Stimulated activated CD8-positive, alpha-beta memory T cell treated with anti-CD3 and anti-CD28 coated beads, Interleukin-4, amount 100 ng/mL, for 1 hour (primary cell): ENCODE measurements around the gene VPS37B.

Source experiments
- DNase-seq, 2 donors: peaks; one replicate each; pipeline ENCODE4 v3.0.0-alpha.2; 2020; ENCODE audit warnings: low read depth in 2 of 2, low spot score in 1 of 2

VPS37B gene

GRCh38 chr12:122866950-122867607 lies 28.8 kb downstream of the VPS37B start:
- no peak for DNase-seq

- DNase-seq, result no peak
Measured at GRCh38 chr12:122866379-122866778, 29.5 kb downstream of the VPS37B start.

GRCh38 chr12:122865268-122866231 lies 30.4 kb downstream of the VPS37B start:
- DNase-seq, result no peak

GRCh38 chr12:122864894-122865253 lies 31.1 kb downstream of the VPS37B start:
- DNase-seq, result no peak

GRCh38 chr12:122862872-122863701 lies 32.8 kb downstream of the VPS37B start:
- DNase-seq, result no peak

GRCh38 chr12:122862110-122862634 lies 33.8 kb downstream of the VPS37B start:
- no peak for DNase-seq

GRCh38 chr12:122861587-122861970 lies 34.3 kb downstream of the VPS37B start:
- DNase-seq, result no peak

GRCh38 chr12:122860854-122861586 lies 34.9 kb downstream of the VPS37B start:
- no peak for DNase-seq

- peak; percentile 69 to 70 for DNase-seq
Measured at GRCh38 chr12:122860040-122860853, 35.7 kb downstream of the VPS37B start.

- DNase-seq, result no peak
Measured at GRCh38 chr12:122859303-122860039, 36.5 kb downstream of the VPS37B start.

- no peak for DNase-seq
Measured at GRCh38 chr12:122858591-122859302, 37.2 kb downstream of the VPS37B start.

GRCh38 chr12:122858171-122858570 lies 37.8 kb downstream of the VPS37B start:
- DNase-seq, result no peak

GRCh38 chr12:122856999-122857671 lies 38.8 kb downstream of the VPS37B start:
- DNase-seq, result no peak

GRCh38 chr12:122855928-122856831 lies 39.7 kb downstream of the VPS37B start:
- DNase-seq, result no peak

GRCh38 chr12:122855071-122855829 lies 40.7 kb downstream of the VPS37B start:
- no peak for DNase-seq

GRCh38 chr12:122854554-122854953 lies 41.4 kb downstream of the VPS37B start:
- no peak for DNase-seq
